GM21515 (cell line): ENCODE data around the gene STX1B.
"Not testable (repeated sequence)": the region's sequence is repeated elsewhere in the genome, so short reads cannot be mapped to it uniquely, and the experiment has no call there.

Source experiments
- ATAC-seq: cut with Tn5 transposase; IDR thresholded peaks from one replicate; pipeline ENCODE4 v1.9.1; 2021; ENCODE audit not compliant: unreplicated experiment

Gene STX1B

DNA sequence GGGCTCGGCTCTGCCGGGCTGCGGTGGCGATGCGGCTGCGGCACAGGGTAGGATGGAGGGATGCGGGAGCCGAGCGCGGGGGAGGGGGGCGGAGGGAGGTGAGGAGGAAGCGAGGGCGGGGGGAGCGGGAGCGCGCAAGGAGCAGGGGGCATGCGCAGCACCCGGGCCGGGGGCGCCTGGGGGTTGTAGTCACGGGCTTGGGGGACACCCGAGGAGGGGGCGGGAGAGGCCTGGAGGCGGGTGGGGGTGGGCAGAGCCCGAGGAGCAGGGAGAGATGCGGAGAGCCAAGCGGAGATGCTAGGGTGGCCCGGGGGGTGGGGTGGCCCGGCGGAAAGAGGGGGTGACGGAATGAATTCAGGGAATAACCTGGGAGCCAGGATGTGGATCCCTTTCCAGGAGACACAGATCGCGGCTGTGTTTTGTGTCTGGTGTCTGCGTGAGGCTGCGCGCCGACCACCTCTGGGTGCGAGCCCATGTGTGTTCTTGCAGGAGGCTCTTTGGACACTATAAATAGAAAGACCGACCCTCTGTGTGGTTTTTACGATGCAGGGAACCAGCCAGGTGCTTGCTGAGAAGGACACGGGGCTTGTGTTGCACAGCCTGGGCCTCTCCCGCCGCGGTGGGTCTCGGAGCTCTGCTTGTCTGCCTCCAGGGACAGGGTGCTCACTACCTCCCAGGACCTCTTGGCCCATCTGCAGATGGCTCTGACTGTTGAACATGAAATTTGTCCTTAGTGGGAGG lies at the start of gene STX1B:
TSS of gene STX1B (minus strand) at position 54 of the 741 bp plus-strand sequence. CDS start 242 bp downstream, outside the sequence.
- no peak for ATAC-seq

DNA sequence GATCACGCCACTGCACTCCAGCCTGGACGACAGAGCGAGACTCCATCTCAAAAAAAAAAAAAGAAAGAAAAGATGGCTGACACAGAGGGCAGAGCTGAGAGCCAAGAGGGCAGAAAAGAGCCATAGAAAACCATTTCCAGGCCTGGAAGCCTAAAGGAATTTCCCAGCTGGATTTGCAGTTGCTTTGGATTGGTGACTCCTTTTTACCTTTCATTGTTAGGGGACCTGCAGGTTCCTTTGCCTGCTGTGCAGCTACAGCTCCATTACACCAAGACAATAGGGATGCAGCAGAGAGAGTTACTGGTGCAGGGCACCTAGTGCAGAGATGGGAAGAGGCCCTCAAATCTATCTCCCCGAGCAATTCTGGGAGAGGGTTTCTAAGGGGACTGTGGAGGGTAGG lies 45.2 kb upstream of the STX1B start:
- ATAC-seq: no peak

DNA sequence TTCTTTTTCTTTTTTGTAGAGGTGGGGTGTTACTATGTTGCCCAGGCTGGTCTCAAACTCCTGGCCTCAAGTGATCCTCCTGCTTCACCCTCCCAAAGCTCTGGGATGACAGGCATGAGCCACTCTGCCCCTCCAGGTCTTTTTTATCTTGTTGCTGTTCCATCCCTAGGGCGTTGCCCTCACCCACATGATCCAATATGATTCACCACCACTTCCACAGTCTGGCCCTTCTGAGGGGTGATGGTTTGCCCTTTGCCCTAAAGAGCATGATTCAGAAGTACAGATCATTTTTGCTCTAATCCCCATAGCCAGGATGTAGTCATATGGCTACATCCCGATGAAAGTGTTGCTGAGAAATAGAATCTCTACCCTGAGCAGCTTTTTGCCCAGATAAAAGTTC lies 41.7 kb upstream of the STX1B start:
- no peak for ATAC-seq

DNA sequence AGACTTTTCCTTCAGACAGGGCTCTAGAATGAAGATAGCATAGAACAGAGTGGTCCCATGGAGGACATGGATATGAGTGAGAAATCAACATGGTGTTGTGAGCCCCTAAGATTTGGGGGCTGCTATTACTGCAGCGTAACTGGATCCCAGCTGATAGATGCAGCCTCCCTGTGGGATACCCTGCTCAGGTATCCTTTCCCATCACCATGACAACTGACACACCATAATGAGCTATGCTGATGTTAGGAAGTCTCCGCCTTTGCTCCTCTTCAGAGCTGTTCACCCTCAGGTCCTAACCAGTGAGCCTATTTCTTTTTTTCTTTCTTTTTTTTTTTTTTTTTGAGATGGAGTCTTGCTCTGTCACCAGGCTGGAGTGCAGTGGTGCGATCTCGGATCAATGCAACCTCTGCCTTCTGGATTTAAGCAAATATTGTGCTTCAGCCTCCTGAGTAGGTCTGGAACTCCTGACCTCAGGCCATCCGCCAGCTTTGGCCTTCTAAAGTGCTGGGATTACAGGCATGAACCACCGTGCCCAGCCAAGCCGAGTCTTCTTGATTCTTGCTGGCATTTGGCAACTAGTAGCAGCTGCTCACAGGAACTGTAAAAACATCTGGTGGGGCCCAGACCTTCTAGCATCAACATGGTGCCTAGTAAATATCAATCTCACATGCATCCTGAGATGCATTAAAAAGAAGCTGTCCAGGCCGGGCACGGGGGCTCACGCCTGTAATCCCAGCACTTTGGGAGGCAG lies 40.0 kb upstream of the STX1B start:
- ATAC-seq: no peak

DNA sequence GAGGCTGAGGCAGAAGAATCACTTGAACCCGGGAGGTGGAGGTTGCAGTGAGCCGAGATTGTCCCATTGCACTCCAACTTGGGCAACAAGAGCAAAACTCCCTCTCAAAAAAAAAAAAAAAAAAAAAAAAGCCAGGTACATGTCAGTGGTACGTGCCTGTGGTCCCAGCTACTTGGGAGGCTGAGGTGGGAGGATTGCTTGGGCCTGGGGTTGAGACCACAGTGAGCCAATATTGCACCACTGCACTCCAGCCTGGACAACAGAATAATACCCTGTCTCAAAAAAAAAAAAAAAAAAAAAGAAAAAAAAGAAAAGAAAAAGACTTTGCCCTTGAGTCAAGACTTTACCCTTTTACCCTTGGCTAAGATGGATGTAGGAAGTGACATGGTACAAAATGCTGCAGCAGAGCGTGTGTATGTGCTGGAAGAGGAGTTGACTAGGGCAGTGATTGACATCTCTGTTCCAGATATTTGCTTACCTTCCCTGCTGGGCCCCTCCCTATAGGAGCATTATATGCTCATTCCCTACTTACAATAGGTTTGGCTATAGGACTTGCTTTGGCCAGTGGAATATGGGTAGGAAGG lies 33.6 kb upstream of the STX1B start:
- ATAC-seq: no peak

DNA sequence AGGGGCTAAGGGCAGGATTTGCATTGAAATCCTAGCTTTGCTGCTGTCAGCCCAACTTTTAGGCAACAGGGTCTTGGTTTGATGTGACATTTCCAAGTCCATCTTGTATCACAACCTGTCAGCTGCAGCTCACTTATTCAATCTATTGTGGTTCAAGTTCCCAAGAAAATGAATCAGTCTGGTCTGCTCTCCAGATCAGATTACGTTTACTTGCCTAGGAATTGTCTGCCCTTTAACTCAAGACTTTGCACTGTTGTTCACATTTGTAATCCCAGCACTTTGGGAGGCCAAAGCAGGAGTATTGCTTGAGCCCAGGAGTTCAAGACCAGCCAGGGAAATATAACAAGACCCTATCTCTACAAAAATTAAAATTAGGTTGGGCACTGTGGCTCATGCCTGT lies 32.9 kb upstream of the STX1B start:
- no peak for ATAC-seq

DNA sequence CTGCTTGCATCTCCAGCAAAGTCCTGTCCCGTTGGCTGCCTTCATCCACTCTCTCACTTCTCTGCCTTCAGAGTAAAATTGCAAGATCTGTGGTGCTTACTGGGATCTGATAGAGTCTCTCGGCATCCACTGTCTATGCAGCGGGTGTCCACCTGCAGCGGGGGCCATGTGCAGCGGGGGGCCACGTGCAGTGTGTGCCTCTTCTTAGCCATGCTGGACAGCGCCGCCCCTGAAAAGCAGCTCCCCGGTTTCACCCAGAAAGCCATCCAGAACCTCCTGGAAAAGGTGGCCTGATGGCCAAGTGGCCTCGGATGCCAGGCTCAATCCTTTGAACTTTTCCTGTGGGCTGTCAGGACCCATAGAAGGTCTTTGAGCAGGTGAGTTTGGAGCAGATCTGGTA lies 32.4 kb upstream of the STX1B start:
- ATAC-seq: no peak

DNA sequence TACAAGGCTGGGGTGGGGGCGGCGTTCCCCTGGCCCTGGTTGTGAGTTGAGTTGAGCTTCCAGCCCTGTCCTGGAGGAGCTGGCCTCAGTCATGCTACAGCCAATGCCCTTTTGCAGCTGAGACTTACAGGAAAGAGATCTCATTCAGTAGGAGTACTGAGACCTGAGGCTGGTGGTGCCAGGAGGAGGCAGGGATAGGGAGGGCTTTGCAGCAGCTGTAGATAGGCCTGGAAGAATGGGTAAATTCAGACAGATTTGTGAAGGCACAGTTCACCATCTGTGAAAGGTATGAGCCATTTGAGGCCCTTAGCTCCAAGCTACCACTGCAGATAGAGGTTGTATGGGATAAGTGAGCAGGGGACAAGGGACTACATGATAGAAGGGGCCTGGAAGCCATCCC lies 28.6 kb upstream of the STX1B start:
- no peak for ATAC-seq

DNA sequence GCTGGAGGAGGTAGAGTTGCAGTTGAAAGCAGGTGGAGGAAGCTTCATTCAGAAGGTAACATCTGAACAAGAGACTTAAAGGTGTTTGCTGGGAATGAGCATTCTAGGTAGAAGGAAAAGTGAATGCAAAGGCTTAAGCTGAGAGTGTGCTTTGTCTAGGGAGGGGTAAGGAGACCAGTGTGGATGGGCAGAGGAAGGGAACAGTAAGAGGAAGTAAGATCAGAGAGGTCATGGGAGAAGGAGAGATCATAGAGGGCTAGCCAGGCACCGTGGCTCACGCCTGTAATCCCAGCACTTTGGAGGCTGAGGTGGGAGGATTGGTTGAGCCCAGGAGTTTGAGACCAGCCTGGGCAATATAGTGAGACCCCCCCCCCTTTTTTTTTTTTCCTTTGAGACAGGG lies 26.3 kb upstream of the STX1B start:
- ATAC-seq: no peak

DNA sequence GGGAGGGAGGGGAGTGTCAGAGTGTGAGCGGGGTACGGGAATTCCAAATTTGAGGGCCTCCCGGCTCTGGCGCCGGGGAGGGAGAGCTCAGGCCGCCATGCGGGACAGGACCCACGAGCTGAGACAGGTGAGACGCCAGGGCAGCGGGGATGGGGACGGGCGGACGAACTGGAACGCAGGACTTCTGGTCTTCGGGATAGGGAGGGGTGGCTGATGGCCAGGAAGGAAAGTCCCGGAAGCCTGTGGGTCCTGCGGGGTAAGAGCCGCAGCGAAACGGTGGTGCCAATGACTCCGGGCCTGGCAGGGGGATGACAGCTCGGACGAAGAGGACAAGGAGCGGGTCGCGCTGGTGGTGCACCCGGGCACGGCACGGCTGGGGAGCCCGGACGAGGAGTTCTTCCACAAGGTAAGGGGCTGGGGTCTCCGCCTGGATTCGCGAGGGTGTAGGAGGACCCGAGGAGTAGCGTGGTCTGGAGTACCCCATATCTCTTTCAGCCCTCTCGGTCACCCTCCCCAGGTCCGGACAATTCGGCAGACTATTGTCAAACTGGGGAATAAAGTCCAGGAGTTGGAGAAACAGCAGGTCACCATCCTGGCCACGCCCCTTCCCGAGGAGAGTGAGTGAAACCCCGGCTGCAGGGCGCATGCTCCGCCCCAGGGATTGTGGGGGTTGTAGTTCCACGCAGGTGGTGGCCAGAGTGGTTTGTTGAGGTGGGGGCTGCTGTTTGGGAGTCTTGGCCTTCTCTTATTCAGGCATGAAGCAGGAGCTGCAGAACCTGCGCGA lies 23.5 kb upstream of the STX1B start:
- ATAC-seq: peak; percentile 43

DNA sequence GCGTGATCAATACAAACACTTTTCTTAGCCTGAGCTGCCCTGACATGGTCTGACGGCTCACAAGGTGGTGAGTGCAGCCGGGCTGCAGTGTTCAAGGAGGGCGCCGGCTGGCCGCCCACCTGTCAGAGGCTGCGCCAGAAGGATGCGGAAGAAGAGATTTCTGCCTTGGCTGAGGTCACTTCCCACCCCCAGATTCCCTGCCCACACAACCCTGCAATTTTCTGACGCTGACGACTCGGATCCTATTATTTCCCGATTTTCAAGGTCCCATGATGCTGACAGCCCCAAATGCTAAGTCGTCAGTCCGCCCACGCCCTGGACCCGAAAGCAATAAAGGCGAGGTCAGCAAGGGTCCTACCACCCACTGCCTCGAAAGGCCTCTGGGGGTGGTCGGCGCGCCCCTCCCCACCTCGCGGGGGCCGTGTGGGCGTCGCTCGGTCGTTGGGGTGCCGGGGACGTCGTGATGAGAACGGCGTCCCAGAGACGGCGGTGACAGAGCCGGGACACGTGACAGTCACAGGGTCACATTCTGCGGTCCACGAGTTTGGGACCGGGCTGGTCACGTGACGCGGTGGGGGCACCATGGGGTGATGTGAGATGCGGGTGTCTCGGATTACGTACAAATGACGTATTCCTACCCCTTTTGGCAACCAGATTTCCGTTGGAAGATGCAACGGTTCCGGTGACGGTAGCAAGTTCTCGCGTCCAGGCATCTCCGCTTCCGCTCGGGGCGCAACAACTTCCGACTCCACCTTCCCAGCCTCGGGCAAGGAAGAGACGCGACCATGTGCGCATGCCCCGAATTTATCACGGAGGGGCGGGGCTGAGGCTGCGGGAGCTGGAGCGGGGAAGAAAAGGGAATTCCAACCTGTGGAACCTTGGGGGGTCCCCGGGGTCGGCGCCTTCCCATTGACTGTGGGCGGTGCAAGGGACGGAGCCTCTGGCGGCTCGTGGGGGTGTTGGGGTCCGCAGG lies 22.6 kb upstream of the STX1B start, which contains the start of gene STX4:
TSS of gene STX4 (plus strand) at position 823 of the 973 bp plus-strand sequence. CDS start 248 bp downstream, outside the sequence.
- ATAC-seq: peak; percentile 71

DNA sequence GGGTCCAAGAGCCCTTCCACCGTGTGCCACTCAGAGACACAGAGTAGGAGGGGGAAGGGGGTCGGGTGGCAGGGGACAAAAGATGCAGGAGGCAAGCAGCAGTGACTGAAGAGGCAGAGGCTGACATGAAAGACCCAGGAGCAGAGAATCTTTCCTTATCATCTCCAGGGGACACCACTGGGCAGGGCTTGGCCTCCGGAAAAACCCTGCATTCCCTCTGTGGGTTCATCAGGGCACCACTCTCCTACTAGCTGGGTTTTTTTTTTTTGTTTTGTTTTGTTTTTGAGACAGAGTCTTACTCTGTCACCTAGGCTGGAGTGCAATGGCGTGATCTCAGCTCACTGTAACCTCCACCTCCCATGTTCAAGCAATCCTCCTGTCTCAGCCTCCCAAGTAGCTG lies 20.8 kb upstream of the STX1B start:
- ATAC-seq: no peak

DNA sequence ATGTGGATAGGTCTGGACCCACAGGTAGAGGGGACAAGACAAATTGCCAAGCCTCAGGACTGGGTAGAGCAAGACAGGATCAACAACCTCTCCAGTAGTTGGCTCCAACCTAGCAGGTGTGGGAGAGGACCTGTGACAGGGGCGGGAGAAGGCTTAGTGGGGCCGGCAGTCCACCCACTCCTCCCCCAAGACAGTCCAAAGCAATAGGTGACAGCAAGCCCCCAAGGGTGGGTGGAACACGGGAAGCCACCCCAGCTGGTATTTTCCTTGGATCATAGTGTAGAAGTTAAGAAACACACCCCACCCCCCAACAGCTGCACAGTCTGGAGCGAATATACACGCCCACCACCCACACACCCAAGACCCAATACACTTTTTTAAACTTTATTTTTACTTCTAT lies 18.8 kb upstream of the STX1B start:
- no peak for ATAC-seq

DNA sequence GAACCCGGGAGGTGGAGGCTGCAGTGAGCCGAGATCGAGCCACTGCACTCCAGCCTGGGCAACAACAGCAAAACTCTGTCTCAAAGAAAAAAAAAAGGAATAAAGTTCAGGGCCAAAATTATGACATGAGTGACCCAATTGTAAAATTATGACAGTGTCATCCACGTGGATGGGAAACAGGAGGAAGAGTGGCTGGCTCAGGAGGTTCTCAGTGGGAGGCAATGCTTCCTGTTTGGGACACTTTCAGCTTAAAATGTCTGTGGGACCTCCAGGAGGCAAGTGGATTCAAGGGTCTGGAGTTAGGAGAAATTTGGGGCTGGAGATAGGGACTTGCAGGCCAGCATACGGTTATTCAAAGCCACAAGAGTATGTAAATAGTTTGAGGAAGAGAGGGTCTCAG lies 14.9 kb upstream of the STX1B start:
- ATAC-seq: no peak

DNA sequence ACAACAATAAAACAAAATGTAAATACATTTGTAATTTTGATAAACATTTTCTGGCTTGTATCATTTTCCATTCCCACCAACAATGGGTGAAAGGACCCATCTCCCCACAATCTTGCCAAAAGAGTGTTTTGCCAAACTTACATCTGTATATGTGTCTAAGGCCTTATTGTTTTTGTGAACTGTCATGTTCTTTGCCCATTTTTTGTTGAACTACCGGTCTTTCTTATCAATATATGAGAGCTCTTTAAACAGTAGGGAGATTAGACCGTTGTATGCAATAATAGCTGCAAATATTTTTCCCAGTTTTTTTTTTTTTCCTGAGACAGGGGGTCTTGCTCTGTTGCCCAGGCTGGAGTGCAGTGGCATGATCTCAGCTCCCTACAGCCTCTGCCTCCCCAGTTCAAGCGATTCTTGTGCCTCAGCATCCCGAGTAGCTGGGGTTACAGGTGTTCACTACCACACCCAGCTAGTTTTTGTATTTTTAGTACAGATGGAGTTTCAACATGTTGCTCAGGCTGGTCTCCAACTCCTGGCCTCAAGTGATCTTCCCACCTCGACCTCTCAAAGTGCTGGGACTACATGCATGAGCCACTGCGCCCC lies 13.3 kb upstream of the STX1B start:
- ATAC-seq: no peak

DNA sequence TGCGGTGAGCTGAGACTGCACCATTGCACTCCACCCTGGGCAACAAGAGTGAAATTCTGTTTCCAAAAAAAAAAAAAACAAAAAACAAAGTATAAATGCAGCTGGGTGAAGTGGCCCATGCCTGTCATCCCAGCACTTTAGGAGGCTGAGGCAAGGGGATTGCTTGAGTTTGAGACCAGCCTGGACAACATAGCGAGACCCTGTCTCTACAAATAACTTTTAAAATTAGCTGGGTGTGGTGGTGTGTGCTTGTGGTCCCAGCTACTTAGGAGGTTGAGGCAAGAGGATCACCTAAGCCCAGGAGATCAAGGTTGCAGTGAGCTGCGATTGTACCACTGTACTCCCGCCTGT lies 12.8 kb upstream of the STX1B start:
- no peak for ATAC-seq

DNA sequence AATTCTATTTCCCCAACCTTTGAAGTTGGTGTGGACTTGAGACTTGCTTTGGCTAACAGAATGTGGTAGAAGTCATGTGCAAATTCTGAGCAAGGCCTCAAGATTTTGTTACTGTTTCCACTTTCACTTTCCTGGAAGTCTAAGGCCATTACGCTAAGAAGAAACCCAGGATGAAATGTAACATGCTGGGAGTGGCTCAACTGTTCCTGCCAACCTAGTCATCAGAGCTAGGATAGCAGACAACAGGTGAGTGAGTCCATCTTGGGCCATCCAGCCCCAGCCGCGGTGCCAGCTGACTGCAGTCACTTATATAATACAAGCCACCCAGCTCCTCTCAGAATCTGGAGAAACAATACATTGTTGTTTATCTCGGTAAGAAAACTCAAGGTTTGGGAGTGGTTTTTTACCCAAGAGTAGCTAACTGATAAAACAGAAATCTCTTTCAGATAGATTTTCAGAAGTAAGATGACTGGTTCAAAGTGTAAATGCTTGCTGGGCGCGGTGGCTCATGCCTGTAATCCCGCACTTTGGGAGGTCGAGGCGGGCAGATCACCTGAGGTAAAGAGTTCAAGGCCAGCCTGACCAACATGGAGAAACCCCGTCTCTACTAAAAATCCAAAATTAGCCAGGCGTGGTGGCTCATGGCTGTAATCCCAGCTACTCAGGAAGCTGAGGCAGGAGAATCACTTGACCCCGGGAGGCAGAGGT lies 12.3 kb upstream of the STX1B start:
- no peak for ATAC-seq

DNA sequence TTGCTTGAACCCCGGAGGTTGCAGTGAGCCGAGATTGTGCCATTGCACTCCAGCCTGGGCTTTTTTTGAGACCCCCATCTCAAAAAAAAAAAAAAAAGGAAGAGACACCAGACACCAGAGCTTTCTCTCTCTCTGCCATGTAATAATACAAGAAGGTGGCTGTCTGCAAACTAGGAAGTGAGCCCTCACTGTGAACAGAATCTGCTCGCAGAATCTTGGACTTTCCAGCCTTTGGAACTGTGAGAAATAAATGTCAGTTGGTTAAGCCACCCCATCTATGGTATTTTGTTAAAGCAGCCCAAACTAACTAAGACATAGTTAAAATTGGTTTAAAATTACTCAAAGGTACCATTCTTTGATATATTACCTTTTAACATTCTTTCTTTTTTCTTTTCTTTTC lies 10.1 kb upstream of the STX1B start:
- ATAC-seq: no peak

DNA sequence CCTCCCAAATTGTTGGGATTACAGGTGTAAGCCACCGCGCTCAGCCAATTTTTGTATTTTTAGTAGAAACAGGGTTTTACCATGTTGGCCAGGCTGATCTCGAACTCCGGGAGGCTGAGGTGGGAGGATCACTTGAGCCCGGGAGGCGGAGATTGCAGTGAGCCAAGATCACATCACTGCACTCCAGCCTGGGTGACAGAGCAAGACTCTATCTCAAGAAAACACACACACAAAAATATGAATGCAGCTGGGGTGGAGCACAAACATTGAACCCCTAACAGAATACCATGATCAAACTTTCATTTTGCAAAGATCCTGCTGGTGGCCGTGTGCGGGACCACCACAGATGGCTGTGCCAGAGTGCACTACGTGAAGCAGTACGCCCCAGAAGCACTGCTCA lies 7.3 kb upstream of the STX1B start:
- not testable (repeated sequence) for ATAC-seq
